WI38 (cell line): Measurements from ENCODE around the gene FBN2.
A peak's percentile ranks its signal among the peaks of the same experiment; 100 is the strongest.

ENCODE experiments used
- H3K4me3 ChIP-seq: 2 replicates; pipeline ENCODE4 v1.5.1; 2011; ENCODE audit warnings: low read depth, mild to moderate bottlenecking, control low read depth, low read length
- CTCF ChIP-seq: IDR thresholded peaks from 2 replicates; pipeline ENCODE4 v1.5.1; 2012; ENCODE audit warnings: low read depth, mild to moderate bottlenecking, control low read depth, low read length

Gene FBN2

GRCh38 chr5:128546658-128547281, 8.7 kb upstream of the FBN2 start:
- no peak for TF ChIP-seq CTCF

GRCh38 chr5:128541385-128541784, 3.3 kb upstream of the FBN2 start:
- H3K4me3 ChIP-seq = no peak overlapping the region
- no peak for TF ChIP-seq CTCF

More at GRCh38 chr5:128546658-128547281, 8.7 kb upstream of the FBN2 start:
- no peak overlapping the region for H3K4me3 ChIP-seq

- H3K4me3 ChIP-seq = peak overlapping the region; percentile 75
Measured at GRCh38 chr5:128539038-128539429, 989 bp upstream of the FBN2 start.

GRCh38 chr5:128538250-128539037, 399 bp upstream of the FBN2 start:
- H3K4me3 ChIP-seq = peak overlapping the region; percentile 75
- TF ChIP-seq CTCF = no peak

More at GRCh38 chr5:128539038-128539429, 989 bp upstream of the FBN2 start:
- no peak for TF ChIP-seq CTCF

GRCh38 chr5:128537221-128537999, 635 bp downstream of the FBN2 start:
- H3K4me3 ChIP-seq = peak overlapping the region; percentile 75
- TF ChIP-seq CTCF = no peak

GRCh38 chr5:128536254-128537220, 1.5 kb downstream of the FBN2 start:
- H3K4me3 ChIP-seq = peak overlapping the region; percentile 75
- no peak for TF ChIP-seq CTCF
